HG02759 (cell line): ENCODE data around the gene ANKRD34A.

Experiments used
- ATAC-seq: cut with Tn5 transposase; IDR thresholded peaks from one replicate; pipeline ENCODE4 v1.9.1; 2021; ENCODE audit warnings: mild to moderate bottlenecking, moderate library complexity; ENCODE audit not compliant: unreplicated experiment

ANKRD34A gene

DNA sequence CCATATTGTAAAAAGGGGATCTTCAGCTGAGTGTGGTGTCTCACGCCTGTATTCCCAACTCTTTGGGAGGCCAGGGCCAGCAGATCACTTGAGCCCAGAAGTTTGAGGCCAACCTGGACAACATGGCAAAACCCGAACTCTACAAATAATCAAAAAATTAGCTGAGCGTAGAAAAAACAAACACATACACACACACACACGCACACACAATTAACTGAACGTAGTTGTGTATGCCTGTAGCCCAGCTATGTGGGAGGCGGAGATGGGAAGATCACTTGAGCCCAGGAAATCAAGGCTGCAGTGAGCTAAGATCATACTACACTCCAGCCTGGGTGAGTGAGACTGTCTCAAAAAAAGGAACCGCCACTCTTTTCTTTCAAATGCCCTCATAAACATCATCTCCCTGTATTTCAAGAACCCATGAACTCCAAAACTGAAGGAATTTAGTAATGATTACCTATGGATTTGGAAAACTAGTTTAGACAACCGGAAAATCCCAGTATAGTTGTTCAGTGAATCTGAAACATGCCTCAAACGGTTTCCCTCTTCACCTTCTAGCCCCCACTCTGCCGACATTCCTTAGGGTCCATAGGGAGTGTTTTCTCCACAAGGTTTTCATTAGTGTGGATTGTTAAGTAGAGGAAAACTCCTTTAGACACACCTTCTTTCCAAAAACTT, 27.5 kb upstream of the ANKRD34A start:
- no peak for ATAC-seq

DNA sequence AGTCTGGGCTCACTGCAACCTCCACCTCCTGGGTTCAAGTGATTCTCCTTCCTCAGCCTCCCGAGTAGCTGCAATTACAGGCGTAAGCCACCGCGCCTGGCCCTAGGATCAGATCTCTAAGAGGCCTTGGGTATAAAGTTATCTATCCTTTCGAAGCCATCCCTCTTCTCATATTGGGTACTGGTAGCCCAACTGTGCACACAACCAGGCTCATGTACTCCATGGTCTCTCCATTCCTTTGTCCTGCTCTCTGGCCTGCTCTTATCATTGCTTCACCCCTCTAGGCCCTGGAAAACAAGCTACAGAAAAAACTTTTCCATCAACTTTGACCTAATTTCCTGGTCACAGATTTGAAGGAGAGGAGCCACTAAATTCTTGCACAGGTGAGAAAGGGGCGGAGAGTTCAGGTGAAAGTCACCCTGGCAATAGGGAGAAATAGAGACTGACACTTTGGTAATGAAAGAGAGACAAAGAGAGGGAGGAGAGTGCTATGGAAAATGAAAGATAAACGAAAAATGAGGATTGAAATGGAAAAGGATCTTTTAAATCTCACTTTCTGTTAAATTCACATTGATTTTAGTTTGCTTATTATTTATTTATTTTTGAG, 26.0 kb upstream of the ANKRD34A start:
- ATAC-seq, result no peak

DNA sequence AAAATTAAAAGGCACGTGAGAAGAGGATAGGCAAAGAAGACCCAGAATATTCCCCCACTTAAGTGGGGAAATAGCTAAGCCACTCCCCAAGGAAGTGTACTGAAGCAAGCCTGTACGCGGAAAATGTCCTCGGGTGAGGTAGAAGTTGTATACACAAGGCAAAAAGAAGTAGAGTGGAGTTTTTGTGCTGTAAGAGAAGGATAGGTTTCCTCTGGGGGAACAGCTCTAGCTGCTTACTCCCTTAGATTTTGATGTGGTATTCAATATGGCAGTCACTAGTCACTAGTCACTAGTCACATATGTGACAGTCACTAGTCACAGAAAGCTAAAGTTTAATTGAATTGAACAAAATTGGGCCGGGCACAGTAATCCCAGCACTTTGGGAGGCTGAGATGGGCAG, 24.4 kb upstream of the ANKRD34A start:
- ATAC-seq, result no peak

DNA sequence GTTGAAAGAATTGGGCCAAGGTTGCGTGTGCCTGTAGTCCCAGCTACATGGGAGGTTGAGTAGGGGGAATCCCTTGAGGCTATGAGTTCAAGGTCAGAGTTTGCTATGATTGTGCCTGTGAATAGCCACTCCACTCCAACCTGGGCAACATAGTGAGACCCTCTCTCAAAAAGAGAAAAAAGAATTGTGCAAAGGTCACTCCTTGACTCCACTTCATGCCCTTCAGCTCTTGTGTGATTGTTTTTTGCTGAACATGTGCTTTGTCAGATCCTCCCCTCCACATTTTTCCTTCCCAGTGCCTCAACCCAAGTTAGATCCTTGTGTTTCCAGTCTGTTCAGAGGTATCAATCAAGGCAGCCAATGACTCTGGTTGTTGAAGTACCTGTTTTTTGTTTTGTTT, 23.6 kb upstream of the ANKRD34A start:
- ATAC-seq, result no peak

DNA sequence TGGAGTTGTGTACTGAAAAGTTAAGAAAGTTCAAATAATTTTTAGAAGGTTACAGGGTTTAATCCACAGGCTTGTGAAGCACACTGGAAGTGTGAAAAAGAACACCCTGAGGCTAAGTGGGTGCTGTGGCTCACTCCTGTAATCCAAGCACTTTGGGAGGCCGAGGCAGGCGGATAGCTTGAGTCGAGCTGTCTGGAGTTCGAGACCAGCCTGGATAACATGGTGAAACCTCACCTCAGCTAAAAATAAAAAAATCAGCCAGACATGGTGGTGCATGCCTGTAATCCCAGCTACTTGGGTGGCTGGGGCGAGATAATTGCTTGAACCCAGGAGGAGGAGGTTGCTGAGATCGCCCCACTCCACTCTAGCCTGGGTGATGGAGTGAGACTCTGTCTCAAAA, 22.2 kb upstream of the ANKRD34A start:
- no peak for ATAC-seq

DNA sequence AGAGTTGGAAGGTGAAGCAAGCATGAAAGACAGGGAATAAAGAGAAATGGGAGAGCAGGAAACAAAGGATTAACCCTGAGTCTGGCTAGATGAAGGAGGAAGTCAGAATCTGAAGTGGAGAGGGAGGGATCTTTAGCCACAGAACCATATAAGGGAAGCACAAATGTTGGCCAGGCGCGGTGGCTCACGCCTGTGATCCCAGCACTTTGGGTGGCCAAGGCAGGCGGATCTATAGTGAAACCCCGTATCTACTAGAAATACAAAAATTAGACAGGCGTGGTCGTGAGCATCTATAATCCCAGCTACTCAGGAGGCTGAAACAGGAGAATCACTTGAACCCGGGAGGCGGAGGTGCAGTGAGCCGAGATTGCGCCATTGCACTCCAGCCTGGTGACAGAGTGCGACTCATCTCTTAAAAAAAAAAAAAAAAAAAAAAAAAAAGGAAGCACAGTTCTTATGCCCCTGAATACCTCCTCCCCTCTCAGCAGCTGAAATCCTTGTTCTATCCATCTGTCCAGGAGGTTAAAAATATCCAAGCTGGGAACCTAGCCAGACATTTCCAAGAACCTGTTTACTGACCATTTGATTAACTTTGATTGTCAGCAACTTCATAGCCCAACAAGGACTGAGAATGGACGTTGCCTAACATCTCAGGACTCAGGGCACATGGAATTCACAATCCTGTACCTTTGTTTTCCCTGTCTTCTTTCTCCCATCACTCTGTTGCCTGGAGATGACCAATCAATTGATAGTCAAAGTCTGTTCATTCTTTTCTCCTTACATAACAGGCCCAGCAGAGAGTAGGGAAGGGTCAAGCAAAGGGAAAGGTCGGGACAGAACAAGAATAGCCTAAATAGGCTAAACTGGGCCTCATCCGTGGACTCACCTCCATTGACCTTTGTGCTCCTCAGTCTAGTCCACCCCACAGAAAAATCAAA, 21.4 kb upstream of the ANKRD34A start:
- ATAC-seq, result no peak

DNA sequence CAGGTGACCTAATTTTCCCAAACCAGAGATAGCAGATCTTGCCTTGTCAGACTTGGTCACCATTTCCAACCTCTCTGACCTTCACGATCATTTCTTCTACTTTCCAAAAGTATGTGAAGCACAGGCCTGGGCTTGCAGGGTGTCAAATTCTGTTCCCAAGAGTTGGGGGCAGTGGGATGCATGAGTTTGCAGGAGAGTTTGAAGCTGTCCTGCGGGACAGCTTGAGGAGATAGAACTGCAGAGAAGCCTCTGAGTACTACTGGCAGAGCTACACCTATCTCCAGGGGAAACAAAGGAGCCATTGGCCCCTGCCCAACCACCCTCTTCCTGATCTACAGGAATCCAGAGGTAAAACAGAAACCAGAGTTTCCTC, 20.7 kb upstream of the ANKRD34A start:
- no peak for ATAC-seq

DNA sequence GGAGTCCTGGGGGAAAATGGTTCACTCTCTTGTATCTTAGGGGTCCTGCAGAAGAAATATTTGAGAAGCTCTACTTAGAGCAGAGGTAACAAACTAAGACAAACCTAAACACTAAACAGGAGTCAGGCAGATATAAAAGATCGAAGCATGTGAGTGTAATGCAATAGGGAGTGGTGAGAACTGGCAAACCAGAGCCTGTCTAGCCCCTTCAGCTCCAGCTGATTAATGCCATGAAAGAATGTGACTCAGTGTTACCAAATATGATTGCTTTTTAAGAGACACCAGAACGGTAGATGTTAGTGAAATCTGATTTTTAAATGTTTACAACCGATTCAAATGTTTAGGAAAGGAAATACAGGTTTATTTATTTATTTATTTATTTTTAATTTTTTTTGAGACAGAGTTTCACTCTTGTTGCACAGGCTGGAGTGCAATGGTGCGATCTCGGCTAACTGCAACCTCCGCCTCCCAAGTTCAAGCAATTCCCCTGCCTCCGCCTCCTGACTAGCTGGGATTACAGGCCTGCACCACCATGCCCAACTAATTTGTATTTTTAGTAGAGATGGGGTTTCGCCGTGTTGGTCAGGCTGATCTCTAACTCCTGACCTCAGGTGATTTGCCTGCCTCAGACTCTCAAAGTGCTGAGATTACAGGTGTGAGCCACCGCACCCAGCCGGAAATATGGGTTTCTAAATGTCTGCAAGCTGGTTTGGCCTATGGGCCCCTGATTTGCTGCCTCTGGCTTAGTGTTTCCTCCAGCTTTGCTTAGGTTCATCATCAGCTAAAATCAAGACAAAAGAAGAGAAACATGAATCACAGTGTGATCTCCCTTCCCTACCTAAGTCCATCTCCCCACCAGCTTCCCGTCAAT, 19.8 kb upstream of the ANKRD34A start:
- no peak for ATAC-seq

DNA sequence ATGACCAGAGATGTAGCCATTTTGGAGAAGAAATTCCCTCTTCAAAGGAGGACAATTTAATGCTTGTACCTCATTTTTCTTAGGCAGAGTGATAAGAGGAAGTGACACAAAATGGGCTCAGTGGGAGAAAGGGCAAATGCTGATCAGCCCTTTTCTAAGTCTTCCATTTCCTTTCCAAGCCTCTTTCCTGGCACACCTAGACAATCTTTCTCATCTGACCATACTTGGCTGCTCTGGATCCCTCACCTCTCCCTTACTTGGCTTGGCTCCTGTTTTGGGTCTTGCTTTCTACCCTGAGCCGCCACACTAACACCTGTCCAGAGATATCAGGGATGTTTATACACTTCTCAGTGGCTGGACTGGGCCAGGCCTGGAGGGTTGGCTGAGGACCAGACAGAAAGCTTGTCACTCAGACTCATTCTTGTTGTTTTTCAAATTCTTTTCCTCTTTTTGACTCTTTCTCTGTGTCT, 18.9 kb upstream of the ANKRD34A start:
- ATAC-seq, result no peak

DNA sequence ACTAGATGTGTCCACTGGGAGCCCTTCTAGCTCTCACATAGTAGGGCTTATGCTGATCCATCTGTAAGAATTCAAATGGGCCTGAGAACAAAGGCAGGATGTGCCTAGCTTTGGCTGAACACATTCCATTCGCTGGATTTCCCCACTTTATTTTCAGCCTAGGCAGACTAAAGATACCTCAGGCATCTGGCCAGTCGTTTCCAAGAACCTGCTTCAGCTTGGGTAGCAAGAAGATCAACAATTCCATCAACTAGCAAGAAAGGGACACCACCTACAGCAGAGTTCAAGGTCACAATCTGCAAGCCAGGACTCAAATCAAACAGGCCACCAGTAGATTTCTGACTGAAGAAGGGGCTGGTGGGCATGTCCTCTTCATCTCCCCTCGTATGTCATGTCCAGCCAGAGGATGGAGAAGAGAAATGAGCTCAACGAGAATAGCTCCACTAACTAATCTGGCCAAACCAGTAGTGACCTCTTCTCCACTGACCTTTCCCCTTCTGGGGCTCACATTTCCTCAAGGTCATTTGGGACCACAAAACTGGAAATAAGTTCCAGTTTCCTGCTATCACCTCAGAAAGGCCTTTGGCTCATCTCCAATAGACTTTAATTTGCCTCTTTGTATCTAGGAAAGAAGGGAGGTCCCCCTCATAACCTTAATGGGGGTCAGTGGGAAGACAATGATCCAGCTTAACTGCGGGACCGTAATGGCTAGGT, 17.8 kb upstream of the ANKRD34A start:
- ATAC-seq, result no peak

DNA sequence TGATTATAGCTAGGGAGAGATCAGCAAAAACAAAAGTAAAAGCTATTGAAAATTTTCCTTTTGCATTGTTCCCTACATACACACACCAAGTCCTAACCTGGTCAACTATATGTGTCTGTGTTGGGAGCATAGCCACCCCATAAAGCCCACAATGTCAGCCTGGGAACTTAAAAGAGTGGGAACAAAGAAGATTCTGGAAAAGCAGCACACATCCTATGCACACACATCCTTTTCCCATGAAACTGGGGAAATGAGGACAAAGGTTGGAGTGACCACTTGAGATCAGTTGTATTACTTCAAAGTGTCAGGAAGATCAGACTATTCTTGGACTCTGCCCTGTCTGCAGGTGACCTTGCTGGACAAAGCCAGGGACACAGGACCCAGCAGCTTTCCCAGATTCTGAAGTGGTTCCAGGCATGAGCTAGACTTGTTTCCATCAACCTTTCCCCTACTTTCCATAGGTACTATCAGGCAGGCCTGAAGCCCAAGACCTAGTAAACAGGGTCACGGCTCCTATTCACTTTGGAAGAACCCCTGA, 16.2 kb upstream of the ANKRD34A start:
- no peak for ATAC-seq

DNA sequence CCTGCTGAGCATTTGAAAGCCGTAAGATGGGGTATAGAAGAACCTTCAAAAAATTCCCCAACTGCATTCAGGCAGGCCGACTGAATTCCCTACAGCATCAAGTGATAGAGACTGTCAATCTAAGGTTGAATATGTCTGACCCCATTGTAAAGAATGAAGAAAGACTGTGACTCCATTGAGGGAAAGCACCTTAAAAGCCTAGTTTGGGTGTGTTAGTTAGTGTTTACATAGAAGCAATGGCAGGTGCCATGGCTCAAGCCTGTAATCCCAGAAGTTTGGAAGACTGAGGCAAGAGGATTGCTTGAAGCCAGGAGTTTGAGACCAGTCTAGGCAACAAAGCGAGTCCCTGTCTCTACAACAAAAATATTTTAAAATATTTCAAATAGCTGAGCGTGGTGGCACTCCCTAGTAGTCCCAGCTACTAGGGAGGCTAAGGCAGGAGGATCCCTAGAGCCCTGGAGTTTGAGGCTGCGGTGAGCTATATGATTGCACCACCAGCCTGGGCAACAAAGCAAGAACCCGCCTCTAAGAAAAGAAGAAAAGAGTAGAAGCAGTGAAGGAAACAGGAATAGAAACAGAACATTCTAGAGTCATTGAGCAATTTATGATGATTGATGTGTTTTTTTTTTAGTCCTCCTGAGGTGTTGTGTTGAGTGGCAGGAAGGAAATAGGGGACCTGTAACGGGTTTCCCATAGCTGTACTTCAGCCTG, 15.5 kb upstream of the ANKRD34A start:
- ATAC-seq, result no peak

DNA sequence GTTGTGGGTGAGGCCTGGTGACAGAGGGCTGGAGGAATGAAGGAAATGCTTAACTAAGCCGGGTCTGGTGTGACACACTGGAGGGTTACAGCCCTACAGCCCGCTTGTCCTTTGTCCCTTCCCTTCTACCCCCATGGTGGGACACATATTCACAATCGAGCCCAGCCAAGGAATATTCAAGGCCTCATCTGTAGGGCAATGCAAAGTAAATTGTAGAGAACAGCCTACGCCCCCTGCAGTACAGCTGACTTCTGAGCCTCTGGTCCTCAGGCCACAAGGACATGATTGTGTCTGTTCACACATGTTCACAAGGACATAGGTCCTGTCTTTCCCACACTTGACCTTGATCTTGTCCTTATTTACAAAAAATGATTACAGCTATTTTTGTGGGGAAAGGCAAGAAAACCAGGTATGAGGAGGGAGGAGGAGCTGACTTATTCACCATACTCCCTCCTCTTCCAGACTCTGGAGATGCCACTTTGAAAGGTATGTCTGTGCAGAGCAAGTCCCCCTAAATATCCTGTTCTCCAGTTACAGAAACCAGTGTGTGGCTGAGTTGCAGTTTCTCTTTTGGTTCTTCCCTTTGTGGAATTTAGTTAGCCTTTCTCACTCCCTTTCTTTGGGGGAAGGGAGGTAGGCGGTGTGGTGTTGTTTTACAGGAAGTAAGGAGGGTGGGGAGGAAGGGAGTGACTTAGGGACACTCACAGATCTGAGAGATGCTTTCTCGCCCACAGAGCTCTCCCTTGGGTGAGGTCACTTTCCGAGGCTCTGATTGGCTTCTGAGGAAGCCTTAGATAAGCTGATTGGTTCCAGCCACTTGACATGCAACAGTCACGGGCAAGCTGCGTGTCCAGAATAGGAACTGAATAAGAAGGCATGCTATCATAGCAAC, 14.7 kb upstream of the ANKRD34A start:
- ATAC-seq, result peak; percentile 94

DNA sequence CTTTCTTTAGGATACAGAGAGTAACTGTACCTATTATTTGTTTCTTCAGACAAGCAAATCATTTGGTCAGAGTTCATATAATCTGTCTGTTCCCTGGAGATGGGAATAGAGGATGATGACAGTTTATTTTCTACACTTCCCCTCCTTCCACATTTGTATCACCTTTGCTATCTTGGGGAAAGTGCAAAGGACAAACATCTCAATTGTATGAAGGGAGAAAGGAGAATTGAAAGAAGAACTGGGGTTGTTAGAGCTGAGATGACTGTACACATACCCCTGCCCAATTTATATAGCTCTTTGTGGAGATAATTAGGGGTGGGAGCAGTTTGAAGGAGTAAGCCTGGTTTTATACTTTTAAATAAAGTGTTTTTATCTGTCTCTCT, 14.1 kb upstream of the ANKRD34A start:
- no peak for ATAC-seq

DNA sequence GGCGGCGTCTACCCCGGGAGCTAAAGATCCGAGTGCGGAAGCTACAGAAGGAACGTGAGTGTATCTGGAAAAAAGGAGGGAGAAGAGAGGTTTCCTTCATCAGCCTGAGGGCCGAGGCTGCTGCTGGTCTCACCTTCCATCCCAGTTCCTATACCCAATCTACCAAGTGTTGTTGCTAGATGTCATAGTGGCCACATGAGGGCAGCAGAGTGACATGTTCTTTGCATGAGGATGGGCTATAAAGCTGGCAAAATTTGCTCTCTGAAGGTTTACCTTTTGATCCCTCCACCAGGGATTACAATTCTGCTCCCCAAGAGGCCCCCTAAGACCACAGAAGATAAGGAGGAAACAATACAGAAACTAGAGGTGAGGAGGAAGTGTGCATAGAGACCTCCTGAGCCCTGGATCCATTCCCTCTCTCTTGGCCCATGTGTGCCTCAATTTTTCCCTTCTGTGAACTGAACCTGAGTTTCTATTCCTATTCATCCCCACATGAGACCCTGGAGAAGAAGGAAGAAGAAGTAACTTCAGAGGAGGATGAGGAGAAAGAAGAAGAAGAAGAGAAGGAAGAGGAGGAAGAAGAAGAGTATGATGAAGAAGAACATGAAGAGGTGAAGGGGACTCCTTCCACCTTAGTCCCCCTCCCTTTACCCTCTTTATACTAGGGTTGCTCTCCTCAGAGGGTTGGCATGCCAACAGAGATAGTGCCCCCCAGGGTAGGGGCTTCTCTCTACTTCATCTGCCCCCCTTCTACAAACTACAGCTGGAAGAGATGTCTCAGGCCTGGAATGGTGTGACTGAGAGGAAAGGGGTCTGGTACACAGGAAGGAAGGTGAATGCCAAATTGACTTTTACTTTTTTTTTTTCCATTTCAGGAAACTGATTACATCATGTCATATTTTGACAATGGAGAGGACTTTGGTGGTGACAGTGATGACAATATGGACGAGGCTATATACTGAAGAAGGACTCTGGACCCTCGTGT, 13.4 kb upstream of the ANKRD34A start:
- no peak for ATAC-seq

DNA sequence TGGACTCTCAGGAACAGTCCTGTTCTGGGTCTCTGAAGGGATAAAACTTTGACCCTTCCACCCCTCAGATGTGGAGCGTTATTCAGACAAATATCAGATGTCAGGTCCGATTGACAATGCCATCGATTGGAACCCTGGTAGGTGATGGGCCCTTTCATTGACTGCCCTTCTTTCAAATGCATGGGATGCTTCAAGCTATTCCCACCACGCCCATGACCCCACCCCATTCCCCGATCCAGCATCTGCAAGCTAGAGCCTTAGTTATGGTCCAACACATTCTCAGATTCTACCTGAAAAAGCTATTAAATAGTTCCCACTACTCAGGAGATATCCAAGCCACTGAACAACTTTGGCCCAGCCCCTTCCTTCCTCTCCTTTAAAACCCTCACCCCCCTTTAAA, 12.6 kb upstream of the ANKRD34A start:
- ATAC-seq, result no peak

DNA sequence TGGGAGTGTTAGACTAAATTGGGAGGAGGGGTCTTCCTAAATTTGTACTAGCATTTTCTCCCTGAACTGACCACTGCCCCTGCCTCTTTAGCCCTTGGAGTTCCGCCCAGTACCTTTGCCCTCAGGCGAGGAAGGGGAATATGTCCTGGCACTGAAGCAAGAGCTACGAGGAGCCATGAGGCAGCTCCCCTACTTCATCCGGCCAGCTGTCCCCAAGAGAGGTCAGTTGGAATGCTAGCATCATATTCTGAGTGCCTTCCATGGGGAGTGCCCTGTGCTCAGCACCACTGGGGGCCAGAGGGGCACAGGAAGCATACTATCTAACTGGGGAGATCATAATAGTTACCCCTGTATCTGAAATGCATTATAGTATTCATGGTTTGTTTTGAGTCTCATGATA, 10.8 kb upstream of the ANKRD34A start:
- ATAC-seq, result no peak
